GM18873 (cell line): Measurements from ENCODE around the gene RDM1.
"Not testable (repeated sequence)": the region's sequence is repeated elsewhere in the genome, so short reads cannot be mapped to it uniquely, and the experiment has no call there.

Experiments
- ATAC-seq: cut with Tn5 transposase; IDR thresholded peaks from one replicate; pipeline ENCODE4 v1.9.1; 2021; ENCODE audit warnings: mild to moderate bottlenecking, moderate library complexity, moderate number of reproducible peaks; ENCODE audit not compliant: unreplicated experiment, low FRiP score

The RDM1 gene

DNA sequence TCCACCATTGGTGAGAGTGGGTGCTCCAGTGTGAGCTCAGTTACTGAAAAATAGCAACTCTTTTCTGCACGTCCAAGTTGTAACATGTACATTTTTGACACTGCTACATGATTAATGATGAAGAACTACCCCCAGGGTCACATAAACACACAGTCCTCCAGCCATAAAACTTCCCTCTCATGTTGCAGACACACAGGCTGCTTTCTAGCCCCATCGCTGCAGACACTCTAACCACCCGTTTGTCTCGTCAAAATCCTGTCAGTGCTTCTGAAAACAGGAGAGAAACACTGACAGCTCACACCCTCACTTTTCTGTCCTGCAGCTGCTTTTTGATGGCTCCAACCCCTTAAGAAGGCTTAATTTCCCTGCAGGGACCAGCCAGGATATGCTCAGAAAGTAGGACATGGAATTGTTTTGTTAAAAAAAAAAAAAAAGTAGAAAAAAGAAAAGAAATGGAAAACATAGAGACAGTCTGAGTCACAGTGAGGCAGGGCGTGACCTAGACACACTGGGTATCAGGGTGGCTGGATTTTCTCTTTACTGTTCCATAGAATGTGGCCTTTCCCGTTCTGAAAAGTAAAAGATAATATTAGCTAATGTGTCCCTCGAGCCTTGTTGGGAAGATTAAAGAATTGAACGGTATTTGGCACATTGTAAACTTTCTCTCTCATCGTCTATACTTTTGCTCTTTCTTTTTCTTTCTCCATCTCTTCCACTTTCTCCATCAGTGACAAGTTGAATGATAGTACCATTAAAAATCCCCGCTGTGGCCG, 29.7 kb downstream of the RDM1 start:
- no peak for ATAC-seq

DNA sequence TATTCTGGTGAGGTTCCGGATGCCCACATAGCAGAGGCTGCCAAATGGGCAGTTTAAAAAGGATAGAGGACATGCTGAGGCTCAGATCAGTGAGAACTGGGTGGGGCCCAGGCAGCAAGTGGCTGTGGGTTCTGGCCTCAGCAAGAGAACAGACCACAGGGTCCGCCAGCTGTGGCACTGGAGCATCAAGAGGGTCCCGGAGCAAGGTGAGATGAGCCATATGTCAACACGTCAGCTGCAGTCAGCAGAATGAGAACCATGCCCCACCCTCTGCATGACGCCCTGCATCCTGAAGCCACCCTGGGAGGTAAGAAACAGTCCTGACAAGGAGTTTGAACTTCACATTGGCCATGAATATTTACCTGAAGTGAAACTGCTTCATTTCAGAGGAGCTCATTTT, 30.3 kb downstream of the RDM1 start:
- ATAC-seq: no peak

DNA sequence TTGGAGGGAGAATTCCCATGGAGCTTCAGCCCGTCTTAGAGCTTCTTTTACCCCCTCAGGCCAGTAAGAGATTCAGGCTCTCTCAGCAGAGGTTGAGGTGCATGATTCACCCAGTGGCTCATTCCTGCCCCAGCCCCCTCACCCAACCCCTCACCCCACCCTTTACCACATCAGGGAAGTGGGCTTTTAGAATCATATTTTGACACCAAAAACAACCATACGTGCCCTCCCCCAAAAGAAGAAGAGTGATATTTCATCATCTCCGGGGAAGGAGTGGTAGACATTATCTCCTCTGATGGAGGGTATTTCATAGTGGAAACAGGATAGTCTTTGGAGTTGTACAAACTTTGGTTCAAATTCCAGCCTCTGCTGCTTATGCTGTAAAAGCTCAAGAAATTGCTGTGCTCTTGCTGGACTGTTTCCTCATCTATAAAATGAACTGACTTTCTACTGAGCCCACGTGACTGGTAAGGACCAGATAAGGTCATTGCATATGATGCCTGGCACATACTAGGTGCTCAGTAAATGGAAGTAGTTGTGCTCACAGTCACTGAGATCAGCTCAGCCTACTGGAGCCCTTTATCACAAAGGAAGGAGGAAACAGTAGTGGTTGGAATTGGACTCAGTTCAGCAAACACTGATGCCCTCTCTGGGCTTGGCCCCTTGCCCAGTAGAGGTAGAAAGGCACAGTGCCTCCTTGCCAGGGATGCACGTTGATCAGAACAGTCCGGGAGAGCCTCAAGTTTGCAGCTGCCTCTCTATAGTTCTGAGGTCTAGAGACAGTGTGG, 32.1 kb downstream of the RDM1 start:
- ATAC-seq: no peak

DNA sequence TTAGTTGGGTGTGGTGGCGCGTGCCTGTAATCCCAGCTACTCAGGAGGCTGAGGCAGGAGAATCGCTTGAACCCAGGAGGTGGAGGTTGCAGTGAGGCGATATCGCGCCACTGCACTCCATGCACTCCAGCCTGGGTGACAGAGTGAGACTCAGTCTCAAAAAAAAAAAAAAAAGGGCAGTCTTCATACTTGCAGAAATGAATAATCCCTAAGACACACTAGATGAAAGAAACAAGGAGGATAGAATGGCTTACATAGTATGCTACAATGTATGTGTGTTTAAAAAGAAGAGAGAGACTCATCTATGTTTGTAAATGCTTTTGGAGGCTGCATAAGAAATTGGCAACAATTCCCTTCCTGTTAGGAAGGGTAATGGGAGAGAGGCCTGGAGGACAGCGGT, 32.8 kb downstream of the RDM1 start:
- ATAC-seq: not testable (repeated sequence)

DNA sequence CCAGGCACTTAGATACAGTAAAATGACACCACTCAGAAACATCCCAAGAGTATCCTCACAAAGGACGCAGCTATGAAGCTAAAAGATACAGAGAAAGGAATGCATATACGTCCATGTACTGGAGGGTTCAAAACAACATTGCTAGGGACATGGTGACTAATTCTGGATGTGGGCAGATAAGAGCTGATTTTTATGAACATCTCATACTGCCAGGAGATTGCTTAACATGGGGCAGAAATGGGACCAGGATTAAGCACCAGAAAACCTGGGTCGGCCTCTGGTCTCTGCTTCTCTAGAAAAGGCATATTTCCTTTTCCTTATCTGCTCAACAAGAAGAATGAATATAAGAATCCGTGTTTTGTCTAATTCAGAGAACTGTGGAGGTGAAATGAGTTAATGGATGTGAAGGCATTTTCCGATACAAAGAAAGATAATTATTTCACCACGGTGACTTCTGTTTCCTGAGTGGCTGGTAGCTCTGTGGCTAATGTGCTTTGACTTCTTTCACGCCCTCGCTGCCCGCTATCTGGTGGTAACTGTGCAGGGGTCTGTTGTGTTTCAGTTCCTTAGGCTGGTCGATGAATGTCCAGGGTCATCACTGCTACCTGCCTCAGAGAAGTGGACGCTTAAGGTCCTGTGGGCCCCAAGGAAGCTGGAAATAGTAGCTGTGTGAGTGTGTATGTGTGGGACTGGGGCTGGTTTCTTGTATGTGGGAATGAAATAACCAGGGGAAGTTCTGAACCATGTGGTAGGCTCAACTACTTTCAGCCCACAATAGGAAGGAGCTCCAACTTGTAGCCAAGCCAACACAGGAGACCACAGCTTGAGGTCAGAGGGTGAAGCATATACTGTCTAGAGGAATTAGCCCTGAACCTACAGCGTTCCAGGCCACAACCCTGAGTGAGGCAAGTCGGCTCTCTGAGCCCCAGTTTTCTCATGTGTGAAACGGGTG, 34.7 kb downstream of the RDM1 start:
- ATAC-seq: no peak

DNA sequence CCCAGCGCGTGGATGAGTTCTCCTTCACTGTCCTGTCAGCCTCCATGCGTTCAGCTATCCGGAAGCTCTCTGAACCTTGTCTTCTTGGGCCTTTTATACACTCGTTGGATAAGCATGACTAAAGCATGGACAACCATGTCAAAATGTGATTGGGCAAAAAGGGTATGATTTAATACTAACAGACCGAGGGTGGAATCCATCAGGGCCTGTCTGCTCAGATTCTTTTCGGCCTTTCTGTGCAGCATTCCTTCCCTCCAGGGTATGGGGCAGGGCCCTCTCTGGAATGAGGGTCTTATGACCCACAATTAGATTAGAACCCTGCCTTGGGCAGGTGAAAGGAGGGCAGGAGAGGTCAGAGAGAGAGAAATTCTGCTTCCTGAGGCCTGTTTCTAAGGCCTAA, 36.4 kb downstream of the RDM1 start:
- ATAC-seq: no peak

DNA sequence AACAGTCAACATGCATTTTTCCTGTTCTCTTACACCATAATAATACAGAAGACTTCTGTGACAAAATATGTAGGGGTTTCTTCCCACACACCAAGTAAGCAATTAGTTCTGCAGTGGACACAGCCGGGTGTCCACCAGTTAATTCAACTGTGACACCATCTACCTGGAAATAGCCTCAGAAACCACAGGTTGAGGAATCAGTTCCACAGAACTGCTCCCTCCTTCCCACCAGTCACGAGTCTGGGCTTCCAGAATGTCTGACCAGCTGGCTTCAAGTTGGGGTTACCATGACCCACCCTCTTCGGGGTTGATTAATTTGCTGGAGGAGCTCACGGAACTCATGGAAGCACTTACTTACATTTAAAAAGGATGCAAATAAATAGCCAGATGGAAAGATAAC, 36.8 kb downstream of the RDM1 start:
- ATAC-seq: no peak

DNA sequence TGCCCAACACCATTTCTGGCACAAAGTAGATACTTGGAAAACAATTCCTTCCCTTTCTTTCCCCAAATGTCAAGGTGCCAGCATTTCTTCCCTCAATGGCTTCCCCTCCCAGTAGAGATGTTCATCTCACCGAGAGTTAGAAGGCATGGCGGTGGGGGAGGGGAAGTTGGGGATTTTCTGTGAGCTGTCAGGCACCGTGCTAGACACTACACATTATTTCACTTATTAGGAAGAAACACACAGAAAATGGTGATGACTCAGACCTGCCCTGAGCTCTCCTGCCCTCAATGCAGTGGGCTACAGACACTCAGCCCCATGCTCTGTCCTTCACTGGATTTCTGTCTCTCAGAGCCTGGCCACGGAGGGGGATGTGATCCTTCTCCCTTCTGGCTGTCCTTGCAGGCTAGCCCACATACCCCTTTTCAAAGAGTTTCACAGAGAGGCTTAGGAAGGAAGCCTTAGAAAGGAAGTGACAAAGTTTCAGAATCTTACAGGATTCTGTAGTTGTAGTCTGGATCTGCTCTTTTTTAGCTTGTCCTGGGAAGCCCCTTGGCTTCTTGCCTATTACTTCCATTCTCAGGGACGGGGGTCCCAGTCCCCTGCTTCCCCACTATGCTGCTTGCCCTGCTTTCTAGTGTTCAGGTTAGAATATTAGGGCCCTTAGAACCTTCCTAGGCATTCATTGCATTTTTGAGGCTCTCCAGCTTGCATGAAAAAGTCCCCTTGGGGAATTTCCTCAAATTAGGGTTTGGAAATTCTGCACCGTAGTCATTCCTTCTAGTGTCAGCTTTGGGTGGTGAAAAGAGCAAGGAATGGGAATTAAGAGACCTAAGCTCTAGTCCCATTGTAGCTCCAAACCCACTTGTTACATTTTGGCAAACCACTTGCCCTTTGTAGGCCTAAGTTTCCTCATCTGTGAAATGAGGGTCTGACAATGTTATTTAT, 38.2 kb downstream of the RDM1 start:
- ATAC-seq: no peak

DNA sequence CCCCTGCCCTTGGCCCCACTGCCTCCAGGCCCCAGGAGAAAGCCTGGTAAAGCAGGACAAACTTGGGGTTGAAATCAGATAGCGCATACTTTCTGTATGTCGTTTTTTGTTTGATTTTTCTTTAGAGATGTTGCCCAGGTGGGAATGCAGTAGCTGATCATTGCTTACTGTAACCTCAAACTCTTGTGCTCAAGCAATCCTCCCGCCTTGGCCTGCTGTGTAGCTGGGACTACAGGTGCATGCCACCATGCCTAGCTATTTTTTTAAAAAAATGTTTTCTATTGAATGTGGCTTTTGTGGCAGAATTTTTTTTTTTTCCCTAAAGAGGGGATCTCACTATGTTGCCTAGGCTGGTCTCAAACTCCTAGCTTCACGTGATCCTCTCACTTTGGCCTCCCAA, 39.3 kb downstream of the RDM1 start:
- ATAC-seq: no peak

DNA sequence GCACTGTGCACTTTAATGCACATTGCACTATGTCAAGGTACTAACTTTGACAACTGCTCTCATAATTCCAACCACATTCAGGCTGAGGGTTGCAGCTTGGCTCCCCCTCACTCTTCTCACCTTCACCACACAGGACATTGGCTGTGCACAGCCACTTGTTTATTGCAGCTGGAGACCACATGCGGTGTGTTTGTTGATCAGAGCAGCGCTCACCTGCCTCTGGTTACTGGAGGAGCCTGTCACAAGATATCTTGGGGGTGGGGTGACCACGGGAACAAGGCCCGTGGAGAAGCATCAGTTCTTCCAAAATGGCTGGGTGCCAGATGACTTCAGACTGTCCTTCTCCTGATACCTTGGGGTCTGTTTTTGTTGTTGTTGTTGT, 39.8 kb downstream of the RDM1 start:
- ATAC-seq: no peak

DNA sequence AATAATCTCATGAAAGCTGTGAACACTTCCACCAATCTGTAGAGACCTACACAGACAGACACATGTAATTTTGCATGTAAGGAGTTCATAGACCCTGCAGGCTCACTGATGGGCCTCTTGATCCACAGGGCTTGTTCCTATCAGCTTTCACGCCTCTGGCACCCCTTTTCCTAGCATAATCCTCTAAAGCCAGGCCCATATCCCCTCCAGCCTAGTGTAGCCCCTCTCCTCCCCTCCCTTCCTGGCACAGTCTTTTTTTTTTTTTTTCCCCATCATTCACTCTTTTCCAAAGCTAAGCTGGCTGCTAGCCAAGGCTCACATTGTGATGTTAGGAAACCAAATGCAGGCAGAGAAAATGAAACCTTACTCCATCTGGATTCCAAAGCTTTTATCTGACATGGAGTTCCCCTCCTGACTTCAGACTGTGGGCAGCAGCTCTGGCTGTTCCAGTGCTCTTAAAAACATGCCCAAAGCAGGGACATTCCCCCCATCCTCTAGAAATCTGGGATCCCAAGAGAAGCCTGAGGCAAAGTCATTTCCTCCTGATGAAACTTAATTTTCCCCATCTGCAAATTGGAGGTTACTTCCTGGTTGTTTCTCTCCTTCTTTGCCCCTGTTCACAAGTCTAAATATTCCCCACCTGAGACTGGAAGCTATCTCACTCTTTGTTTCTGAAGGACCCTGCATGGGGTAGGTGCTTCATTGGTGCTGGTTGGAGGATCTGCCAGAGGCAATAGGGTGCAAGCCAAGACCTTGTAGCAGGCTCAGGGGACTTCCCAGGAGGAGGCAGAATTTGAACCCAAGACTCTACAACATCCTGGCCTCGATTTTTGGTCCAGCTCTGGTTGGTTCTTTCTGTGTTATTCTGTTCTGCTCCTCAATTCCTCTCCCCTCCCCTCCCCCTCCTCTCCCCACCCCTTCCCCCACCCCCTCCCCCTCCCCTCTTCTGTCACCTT, 40.5 kb downstream of the RDM1 start:
- no peak for ATAC-seq

DNA sequence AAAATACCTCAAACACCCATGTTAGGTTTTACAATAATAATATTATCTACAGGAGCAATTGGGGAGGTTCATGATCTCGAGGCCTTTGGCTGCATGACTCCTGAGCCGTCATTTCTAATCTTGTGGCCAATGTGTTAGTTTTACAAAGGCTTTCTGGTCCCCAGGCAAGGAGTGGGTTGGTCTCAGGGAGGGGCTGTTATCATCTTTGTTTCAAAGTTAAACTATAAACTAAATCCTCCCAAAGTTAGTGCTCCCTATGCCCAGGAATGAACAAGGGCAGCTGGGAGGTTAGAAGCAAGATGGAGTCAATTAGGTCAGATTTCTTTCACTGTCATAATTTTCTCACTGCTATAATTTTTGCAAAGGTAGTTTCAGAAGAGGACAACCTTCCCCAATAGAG, 41.3 kb downstream of the RDM1 start:
- ATAC-seq: no peak

DNA sequence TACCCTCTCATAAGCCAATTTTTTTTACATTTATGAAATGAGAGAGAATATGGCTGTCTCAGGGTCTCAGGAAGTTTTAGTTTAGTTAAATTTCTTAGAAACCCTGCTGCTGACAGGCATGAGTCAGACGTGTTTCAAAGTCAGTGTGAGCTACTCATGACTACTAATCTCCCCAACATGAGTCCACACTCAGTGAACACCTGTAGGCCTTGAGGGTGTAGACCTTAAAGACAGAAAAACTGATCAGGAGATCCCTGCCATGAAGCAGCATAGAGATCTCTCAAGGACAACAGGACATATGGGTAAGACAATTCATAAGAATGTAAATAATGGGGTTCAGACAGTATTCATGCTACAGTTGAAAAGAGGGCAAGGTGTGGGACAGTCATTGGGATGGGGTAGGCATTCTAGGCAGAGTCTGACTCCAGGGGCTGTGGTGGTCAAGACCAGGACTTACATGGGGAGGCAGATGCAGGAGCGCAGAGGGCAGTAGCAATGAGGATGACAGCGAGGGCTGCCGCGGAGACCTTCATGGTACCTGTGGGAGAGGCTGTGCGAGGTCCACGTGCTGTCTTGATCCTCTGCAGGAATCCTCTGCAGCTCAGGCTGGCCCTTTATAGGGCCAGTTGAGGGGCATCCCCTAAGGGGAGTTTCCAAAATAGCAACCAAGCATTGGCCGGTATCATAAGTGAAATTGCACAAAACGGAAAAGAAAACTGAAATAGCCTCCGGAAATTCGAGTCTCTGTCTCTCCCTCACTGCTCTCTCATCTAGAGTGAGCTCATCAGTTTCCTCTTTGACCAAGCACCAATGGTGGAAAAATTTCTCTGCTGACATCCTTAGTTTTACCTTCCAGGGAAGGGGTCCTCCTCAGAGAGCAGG, 50.6 kb downstream of the RDM1 start, which contains the start of gene CCL5:
Gene CCL5, minus strand, starts transcription at position 588 of the 882 bp plus-strand sequence.
- ATAC-seq: peak; percentile 89

DNA sequence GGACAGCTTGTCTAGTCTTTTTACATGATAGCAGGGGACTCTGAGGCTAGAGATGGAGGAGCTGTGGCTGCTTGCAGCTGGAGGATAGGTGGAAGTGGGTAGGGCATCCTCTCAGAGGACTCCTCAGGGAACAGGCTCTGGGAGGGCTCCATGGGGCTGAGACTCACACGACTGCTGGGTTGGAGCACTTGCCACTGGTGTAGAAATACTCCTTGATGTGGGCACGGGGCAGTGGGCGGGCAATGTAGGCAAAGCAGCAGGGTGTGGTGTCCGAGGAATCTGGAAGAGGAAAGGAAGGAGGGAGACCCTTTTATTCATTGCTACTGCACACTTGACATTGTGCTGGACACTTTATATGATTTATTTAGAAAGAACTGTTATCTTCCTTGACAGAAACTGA, 52.2 kb downstream of the RDM1 start:
- ATAC-seq: no peak

DNA sequence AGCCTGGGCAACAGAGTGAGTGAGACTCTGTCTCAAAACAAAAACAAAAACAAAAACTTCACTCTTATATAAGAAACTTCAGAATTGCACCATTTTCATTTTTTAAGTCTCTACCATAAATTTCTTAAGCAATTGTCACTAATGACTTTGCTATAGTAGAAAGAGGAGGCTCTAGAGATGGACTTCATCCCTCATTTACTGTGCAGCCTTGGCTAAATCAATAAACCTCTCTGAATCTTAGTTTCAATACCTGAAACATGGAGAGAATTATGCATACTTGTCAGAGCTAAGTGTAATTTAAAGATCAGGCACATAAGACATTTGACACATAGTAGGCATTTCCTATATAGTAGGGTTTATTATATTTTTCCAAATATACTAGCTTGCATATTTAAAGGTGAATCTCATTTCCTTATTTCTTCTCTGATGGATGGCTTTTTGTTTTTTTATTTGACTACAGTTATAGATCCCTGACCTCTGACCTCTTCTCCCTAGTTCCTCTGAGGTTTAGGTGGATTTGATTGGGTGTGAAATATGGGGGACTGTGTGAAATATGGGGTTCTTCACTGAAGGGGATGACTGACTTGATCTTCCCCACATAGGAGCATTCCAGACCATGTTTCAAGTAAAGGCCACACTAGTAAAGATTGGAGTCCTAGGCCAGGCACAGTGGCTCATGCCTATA, 53.1 kb downstream of the RDM1 start:
- no peak for ATAC-seq

DNA sequence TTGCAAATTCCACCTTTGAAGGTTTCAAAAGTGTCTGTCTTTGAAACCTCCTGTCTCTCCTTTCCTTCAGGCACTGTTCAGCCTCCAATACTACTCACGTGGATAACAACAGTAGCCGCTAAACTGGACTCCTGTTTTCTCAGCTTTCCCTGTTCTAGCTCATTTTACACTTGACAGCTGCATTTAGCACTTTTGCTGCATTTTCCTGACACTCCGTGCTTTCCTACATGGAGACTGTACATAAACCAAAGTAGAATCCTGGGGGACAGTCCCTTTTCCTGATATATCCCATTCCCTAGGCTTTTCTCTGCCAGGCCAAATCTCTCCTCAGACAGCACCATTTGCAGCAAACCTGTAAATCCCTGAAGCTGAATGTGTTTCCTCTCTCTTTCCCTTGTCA, 54.0 kb downstream of the RDM1 start:
- ATAC-seq: no peak

DNA sequence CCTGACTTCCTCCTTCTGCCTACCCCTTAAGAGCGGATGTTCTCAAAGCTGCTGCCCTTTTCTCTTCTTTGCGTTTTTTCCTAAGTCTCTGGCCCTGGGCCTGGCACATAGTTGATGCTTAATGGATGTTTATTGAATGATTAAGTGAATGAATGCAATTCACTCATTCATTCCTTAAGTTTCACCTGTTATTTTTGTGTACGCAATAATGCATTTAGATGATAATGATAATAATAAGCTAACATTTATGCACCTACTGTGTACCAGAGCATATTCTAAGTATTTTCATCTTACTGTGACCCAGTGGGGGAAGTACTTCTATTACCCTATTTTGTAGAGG, 54.8 kb downstream of the RDM1 start:
- ATAC-seq: no peak
